NCI-H69 (cell line): ENCODE results near the gene RAB3C.
A peak's percentile ranks its signal among the peaks of the same experiment; 100 is the strongest.
"Not testable (repeated sequence)": the region's sequence is repeated elsewhere in the genome, so short reads cannot be mapped to it uniquely, and the experiment has no call there.

Source experiments
- DNase-seq: peaks from one replicate; lab custom pipeline; 2025; lab: John Stamatoyannopoulos, UW

Gene RAB3C

GRCh38 chr5:58602889-58603288 is 20.0 kb downstream of the RAB3C start:
- not testable (repeated sequence) for DNase-seq

- DNase-seq, result no peak
Observed at GRCh38 chr5:58606064-58606463, 23.2 kb downstream of the RAB3C start.

- DNase-seq, result no peak
Observed at GRCh38 chr5:58615972-58616371, 33.1 kb downstream of the RAB3C start.

- DNase-seq, result no peak
Observed at GRCh38 chr5:58617241-58617640, 34.4 kb downstream of the RAB3C start.

- no peak for DNase-seq
Observed at GRCh38 chr5:58620336-58620735, 37.5 kb downstream of the RAB3C start.

- DNase-seq, result peak; percentile 24
Observed at GRCh38 chr5:58622936-58623871, 40.3 kb downstream of the RAB3C start.

GRCh38 chr5:58628626-58629025 is 45.8 kb downstream of the RAB3C start:
- no peak for DNase-seq

- DNase-seq, result peak; percentile 82
Observed at GRCh38 chr5:58629271-58630159, 46.6 kb downstream of the RAB3C start.

GRCh38 chr5:58631895-58632294 is 49.0 kb downstream of the RAB3C start:
- no peak for DNase-seq

GRCh38 chr5:58635416-58635815 is 52.5 kb downstream of the RAB3C start:
- peak; percentile 43 for DNase-seq

GRCh38 chr5:58640011-58640410 is 57.1 kb downstream of the RAB3C start:
- DNase-seq, result peak; percentile 67

GRCh38 chr5:58641533-58641932 is 58.7 kb downstream of the RAB3C start:
- DNase-seq, result no peak

GRCh38 chr5:58648846-58649245 is 66.0 kb downstream of the RAB3C start:
- no peak for DNase-seq

GRCh38 chr5:58649716-58650115 is 66.8 kb downstream of the RAB3C start:
- DNase-seq, result peak; percentile 52

GRCh38 chr5:58653521-58653920 is 70.6 kb downstream of the RAB3C start:
- DNase-seq, result no peak

GRCh38 chr5:58666141-58666540 is 83.3 kb downstream of the RAB3C start:
- DNase-seq, result peak; percentile 39

- DNase-seq, result peak; percentile 87
Observed at GRCh38 chr5:58666598-58667581, 84.0 kb downstream of the RAB3C start.

- peak; percentile 13 for DNase-seq
Observed at GRCh38 chr5:58670582-58670981, 87.7 kb downstream of the RAB3C start.

GRCh38 chr5:58671155-58671554 is 88.3 kb downstream of the RAB3C start:
- no peak for DNase-seq

- DNase-seq, result no peak
Observed at GRCh38 chr5:58672521-58672920, 89.6 kb downstream of the RAB3C start.

- DNase-seq, result no peak
Observed at GRCh38 chr5:58674070-58674469, 91.2 kb downstream of the RAB3C start.

- DNase-seq, result no peak
Observed at GRCh38 chr5:58674711-58675110, 91.8 kb downstream of the RAB3C start.
